ENCODE data around the gene PRR23A. TPM values are rescaled to one million over a fixed set of nuclear protein-coding genes. Genes with fewer than 3 reads are reported as not detected.
"Not testable (repeated sequence)": the region's sequence is repeated elsewhere in the genome, so short reads cannot be mapped to it uniquely, and the experiment has no call there.

PRR23A gene
- total and polyA plus RNA-seq, 4 donors = not detected

GRCh38 chr3:139037478-139037877 lies 31.4 kb upstream of the PRR23A start:
- H3K9ac ChIP-seq (ENCODE audit: low read depth in 1 of 2, low read length in 2 of 2) = no peak overlapping the region
- no peak overlapping the region for H3K27ac ChIP-seq (ENCODE audit: low read depth in 1 of 2, low read length in 2 of 2)
- no peak for TF ChIP-seq SP1 (IDR thresholded peaks at IDR 0.05)
- no peak for TF ChIP-seq FOXA1 (IDR thresholded peaks at IDR 0.05)
- TF ChIP-seq MAX (IDR thresholded peaks at IDR 0.05) = no peak
- no peak for TF ChIP-seq CTCF (IDR thresholded peaks at IDR 0.05; ENCODE audit: low read depth, low read length, missing input control)
- no peak for TF ChIP-seq REST (IDR thresholded peaks at IDR 0.05)
- no peaks in the 10 kb centered on the region for H3K36me3 ChIP-seq (ENCODE audit: control insufficient read depth in 4 of 4, insufficient read depth in 3 of 4, low read depth in 1 of 4, low read length in 3 of 4)
- no peaks in the 10 kb centered on the region for H3K27me3 ChIP-seq (ENCODE audit: control insufficient read depth in 4 of 4, insufficient read depth in 4 of 4, low read length in 3 of 4)
- no peak overlapping the region for H3K4me3 ChIP-seq (ENCODE audit: low read depth in 1 of 3, low read length in 3 of 3)
- H3K9me3 ChIP-seq (ENCODE audit: control insufficient read depth in 4 of 4, low read length in 3 of 4) = peaks cover 0 to under 1% (median 0%) of the 10 kb centered on the region in 4 donors
- no peak for DNase-seq (ENCODE audit: low spot score)
- 71% methylated on average over 6 of the region's 6 CpGs for WGBS
- H3K4me1 ChIP-seq (ENCODE audit: control insufficient read depth in 4 of 4, insufficient read depth in 4 of 4, low read length in 3 of 4) = no peaks in the 10 kb centered on the region

- DNase-seq (ENCODE audit: low spot score) = no peak
- H3K4me1 ChIP-seq (ENCODE audit: control insufficient read depth in 4 of 4, insufficient read depth in 4 of 4, low read length in 3 of 4) = no peaks in the 10 kb centered on the region
- WGBS = 68% methylated on average over 2 of the region's 2 CpGs
- H3K36me3 ChIP-seq (ENCODE audit: control insufficient read depth in 4 of 4, insufficient read depth in 3 of 4, low read depth in 1 of 4, low read length in 3 of 4) = no peaks in the 10 kb centered on the region
- TF ChIP-seq NR2F2 (IDR thresholded peaks at IDR 0.05) = no peak
- no peak for TF ChIP-seq ZBTB33 (IDR thresholded peaks at IDR 0.05)
- no peak for TF ChIP-seq RXRA (IDR thresholded peaks at IDR 0.05)
- no peak for TF ChIP-seq GABPA (IDR thresholded peaks at IDR 0.05 in 1 of 2, conservative IDR thresholded peaks at IDR 0.05 in 1 of 2)
- no peak for TF ChIP-seq ATF3 (IDR thresholded peaks at IDR 0.05)
- no peak overlapping the region for H3K9ac ChIP-seq (ENCODE audit: low read depth in 1 of 2, low read length in 2 of 2)
- no peaks in the 10 kb centered on the region for H3K27me3 ChIP-seq (ENCODE audit: control insufficient read depth in 4 of 4, insufficient read depth in 4 of 4, low read length in 3 of 4)
- no peak overlapping the region for H3K4me3 ChIP-seq (ENCODE audit: low read depth in 1 of 3, low read length in 3 of 3)
- H3K27ac ChIP-seq (ENCODE audit: low read depth in 1 of 2, low read length in 2 of 2) = no peak overlapping the region
- peaks cover 0 to 2% (median 0%) of the 10 kb centered on the region in 4 donors for H3K9me3 ChIP-seq (ENCODE audit: control insufficient read depth in 4 of 4, low read length in 3 of 4)
Observed at GRCh38 chr3:139032326-139033002, 26.4 kb upstream of the PRR23A start.

- H3K4me1 ChIP-seq (ENCODE audit: control insufficient read depth in 4 of 4, insufficient read depth in 4 of 4, low read length in 3 of 4); H3K9ac ChIP-seq (ENCODE audit: low read depth in 1 of 2, low read length in 2 of 2); H3K27ac ChIP-seq (ENCODE audit: low read depth in 1 of 2, low read length in 2 of 2); H3K27me3 ChIP-seq (ENCODE audit: control insufficient read depth in 4 of 4, insufficient read depth in 4 of 4, low read length in 3 of 4); H3K9me3 ChIP-seq (ENCODE audit: control insufficient read depth in 4 of 4, low read length in 3 of 4); H3K4me3 ChIP-seq (ENCODE audit: low read depth in 1 of 3, low read length in 3 of 3); H3K36me3 ChIP-seq (ENCODE audit: control insufficient read depth in 4 of 4, insufficient read depth in 3 of 4, low read depth in 1 of 4, low read length in 3 of 4); DNase-seq (ENCODE audit: low spot score): not testable (repeated sequence)
Observed at GRCh38 chr3:139030576-139030975, 24.5 kb upstream of the PRR23A start.

All from liver (tissue), 9 donors.